H1 (cell line): ENCODE data around the gene GRIA1.

Experiments
- ASH2L ChIP-seq: fragments of 200-600, 300-600 bp; sonication (generic); IDR thresholded peaks from one replicate; pipeline ENCODE4 v1.7.1; 2017; ENCODE audit warnings: low read length
- CBX8 ChIP-seq: fragments of 300-800, 300-1000 bp; sonication (generic); IDR thresholded peaks from 2 replicates; pipeline ENCODE4 v1.7.1; 2016; ENCODE audit warnings: low read depth, low read length, borderline replicate concordance
- CTCF ChIP-seq, 3 experiments: IDR thresholded peaks; 1 replicate in 2 of 3; 2 replicates in 1 of 3; pipeline versions ENCODE4 v1.5.1 to v1.6.1; 2011; ENCODE audit warnings: low read length in 3 of 3, mild to moderate bottlenecking in 3 of 3, inconsistent platforms in 2 of 3, low read depth in 1 of 3, moderate library complexity in 1 of 3; ENCODE audit not compliant: insufficient read depth in 1 of 3; ENCODE audit errors: control extremely low read depth in 1 of 3
- EZH2 ChIP-seq: fragments of 200-600 bp; sonication (generic); IDR thresholded peaks from 2 replicates; pipeline ENCODE4 v1.7.1; 2012; ENCODE audit warnings: low read depth, mild to moderate bottlenecking, moderate library complexity, low read length, inconsistent platforms; ENCODE audit not compliant: severe bottlenecking
- HDAC2 ChIP-seq, 2 experiments: fragments of 300-600 bp in 1 of 2; sonication (generic) in 1 of 2; IDR thresholded peaks; 2 replicates each; pipeline ENCODE4 v1.6.1; 2011 to 2012; ENCODE audit warnings: low read depth in 2 of 2, low read length in 2 of 2, mild to moderate bottlenecking in 2 of 2, moderate library complexity in 2 of 2, borderline replicate concordance in 1 of 2, inconsistent platforms in 1 of 2
- HDAC6 ChIP-seq: IDR thresholded peaks from one replicate; pipeline ENCODE4 v1.7.1; 2012; ENCODE audit warnings: low read depth, mild to moderate bottlenecking, inconsistent platforms, low read length, moderate library complexity
- MAX ChIP-seq: IDR thresholded peaks from 2 replicates; pipeline ENCODE4 v1.6.1; 2012; ENCODE audit warnings: inconsistent platforms
- POLR2AphosphoS5 ChIP-seq: IDR thresholded peaks from 2 replicates; pipeline ENCODE4 v1.6.1; 2011; ENCODE audit warnings: low read depth, low read length
- TAF1 ChIP-seq: IDR thresholded peaks from 2 replicates; pipeline ENCODE4 v1.6.1; 2011; ENCODE audit warnings: mild to moderate bottlenecking, low read depth, low read length
- TEAD4 ChIP-seq: IDR thresholded peaks from 2 replicates; pipeline ENCODE4 v1.6.1; 2012; ENCODE audit warnings: low read depth, low read length, inconsistent platforms, mixed read lengths

DNA sequence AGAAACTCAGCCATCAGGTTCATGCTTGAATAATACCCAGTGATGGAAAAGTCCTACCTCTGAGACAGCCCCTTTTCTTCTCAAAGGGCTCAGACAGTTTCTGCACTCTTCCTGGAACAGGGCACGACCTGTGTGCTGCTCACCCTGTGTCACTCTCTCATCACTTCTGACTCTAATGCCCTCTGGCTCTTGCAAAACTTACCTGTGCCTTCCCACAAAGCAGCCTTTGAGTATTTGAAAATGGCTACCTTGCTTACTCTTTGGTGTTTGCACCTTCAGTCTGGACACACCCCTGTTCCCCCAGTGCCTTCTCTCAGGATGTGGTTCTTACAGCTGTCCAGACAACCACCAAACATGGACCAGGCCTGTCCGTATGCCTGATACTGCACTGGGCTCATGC, 171.4 kb downstream of the GRIA1 start:
- TF ChIP-seq CTCF (IDR thresholded peaks at IDR 0.05; ENCODE audit: control extremely low read depth in 1 of 3, insufficient read depth in 1 of 3, low read depth in 1 of 3, low read length in 3 of 3) (no peak), ASH2L (no peak), HDAC6 (no peak), CBX8 (no peak), HDAC2 (IDR thresholded peaks at IDR 0.05; ENCODE audit: borderline replicate concordance in 1 of 2, low read depth in 2 of 2, low read length in 2 of 2) (no peak), TEAD4 (no peak), TAF1 (no peak), EZH2 (no peak), MAX (no peak), POLR2AphosphoS5 (no peak)
